ENCODE data around the gene ARL5C.
"Not testable (repeated sequence)": the region's sequence is repeated elsewhere in the genome, so short reads cannot be mapped to it uniquely, and the experiment has no call there.

ARL5C gene

DNA sequence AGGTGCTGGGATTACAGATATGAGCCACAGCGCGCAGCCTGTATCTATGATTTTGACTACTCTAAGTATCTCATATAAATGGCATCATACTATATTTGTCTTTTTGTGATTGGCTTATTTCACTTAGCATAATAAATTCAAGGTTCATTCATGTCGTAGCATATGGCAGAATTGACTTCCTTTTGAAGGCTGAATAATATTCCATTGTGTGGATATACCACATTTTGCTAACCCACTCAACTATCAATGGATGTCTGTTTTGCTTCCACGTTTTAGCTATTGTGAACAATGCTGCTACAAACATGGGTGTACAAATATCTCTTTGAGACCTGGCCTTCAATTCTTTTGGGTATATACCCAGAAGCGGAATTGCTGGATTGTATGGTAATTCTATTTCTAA lies 24.7 kb downstream of the ARL5C start:
- DNase-seq (ENCODE audit: low read depth in 2 of 2), result no peak

DNA sequence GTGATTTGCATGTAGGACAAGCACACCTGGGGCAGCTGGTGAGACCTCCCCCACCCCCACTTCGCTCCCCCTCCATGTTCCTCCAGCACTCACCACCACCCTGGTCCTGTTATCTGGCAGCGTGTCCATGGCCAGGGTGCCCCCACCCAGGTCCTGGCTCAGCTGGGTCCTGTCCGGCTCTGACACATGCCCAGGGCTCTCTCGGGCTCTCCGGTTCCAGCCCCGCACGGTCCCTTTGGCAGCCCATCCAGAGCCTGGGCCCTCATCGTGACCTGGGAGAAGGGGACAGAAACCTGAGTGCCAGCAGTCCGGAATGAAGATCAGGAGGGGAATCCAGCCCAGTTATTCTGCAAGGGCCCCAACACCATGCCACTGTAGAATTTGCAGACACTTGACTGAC lies 26.4 kb downstream of the ARL5C start:
- no peak for DNase-seq (ENCODE audit: low read depth in 2 of 2)

DNA sequence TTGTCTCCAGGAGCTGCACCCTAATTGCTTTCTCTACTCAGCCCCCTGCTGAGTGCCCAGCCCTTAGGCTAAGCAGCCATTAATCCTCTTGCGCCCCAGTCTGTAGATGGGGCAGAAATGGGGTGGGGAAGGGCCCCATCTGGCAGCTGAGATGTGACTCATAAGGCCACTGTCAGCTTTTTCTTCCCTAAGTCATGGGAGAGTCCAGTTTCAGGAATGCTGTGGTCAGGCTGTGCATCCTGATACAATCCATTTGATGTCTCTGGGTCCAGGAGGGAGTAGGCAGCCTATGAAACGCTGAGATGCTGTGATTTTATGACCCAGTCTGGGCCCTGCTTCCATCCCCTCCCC lies 26.8 kb downstream of the ARL5C start:
- DNase-seq (ENCODE audit: low read depth in 2 of 2), result no peak

- no peak for DNase-seq (ENCODE audit: low read depth in 2 of 2)
Measured at GRCh38 chr17:39138431-39139160, 27.4 kb downstream of the ARL5C start.

GRCh38 chr17:39134878-39135277 lies 31.1 kb downstream of the ARL5C start:
- no peak for DNase-seq (ENCODE audit: low read depth in 2 of 2)

GRCh38 chr17:39132192-39132610 lies 33.8 kb downstream of the ARL5C start:
- DNase-seq (ENCODE audit: low read depth in 2 of 2), result no peak

DNA sequence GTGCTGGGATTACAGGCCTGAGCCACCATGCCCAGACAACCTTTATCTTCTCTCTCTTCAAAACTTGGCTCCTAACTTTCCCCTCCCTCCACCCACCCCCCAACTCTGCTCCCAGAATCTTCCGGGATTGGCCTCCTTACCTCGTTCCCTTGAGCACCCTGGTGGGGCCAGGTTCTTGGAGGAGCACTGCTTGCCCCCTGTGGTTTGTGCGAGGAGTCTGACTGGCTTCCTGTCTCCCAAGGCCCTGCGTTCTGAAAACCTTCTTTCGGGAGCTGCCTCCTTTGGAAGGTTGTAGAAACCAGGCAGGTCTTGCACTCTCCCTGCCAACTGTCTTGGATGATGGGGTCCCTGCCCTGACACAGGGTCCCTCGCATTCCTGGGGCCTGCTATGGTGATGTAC lies 34.3 kb downstream of the ARL5C start:
- DNase-seq (ENCODE audit: low read depth in 2 of 2), result no peak

DNA sequence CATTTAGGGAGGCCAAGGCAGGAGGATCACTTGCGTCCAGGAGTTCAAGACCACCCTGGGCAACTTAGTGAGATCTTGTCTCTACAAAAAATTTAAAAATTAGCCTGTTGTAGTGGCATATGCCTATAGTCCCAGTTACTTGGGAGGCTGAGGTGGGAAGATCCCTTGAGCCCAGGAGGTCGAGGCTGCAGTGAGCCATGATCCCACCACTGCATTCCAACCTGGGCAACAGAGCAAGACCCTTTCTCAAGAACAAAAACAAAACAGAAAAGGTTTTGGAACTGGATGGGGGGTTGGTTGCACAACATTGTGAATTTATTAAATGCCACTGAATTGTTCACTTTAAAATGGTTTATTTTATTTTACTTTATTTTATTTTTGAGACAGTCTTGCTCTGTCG lies 35.8 kb downstream of the ARL5C start:
- no peak for DNase-seq (ENCODE audit: low read depth in 2 of 2)

- DNase-seq (ENCODE audit: low read depth in 2 of 2), result not testable (repeated sequence)
Measured at GRCh38 chr17:39129544-39129943, 36.4 kb downstream of the ARL5C start.

GRCh38 chr17:39126436-39126835 lies 39.5 kb downstream of the ARL5C start:
- DNase-seq (ENCODE audit: low read depth in 2 of 2), result no peak

DNA sequence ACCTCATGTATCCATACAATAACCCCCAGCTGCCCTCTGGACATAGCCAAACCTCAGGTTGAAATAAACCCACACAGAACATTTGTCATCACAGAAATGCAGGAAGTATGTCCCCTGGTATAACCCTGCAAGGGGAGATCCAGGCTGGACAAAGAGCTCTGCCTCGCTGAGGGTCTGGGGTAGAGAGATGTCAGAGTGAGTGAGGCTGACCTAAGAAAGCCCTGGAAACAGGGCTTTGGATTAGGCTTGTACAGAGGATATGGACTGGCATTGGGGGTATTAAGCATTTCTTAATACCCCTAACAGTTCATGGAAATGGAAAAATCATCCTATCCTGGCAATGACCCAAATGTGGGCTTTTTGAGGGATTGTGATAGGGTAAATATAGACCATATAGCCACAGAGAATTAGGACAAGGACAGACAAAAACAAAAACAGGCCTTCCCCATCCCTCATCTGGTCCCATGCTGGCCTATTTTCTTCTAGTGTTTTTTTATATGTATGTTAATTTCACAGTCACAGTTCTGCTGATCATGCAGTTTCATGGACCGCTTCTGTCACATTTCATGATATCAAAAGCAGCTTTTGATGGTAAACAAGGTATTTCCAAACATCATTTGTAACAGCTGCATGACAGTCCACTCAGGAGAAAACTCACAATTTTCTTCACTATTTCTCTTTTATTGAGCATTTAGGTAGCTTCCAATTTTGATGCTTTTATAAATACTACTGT lies 40.7 kb downstream of the ARL5C start:
- DNase-seq (ENCODE audit: low read depth in 2 of 2), result no peak

- DNase-seq (ENCODE audit: low read depth in 2 of 2), result no peak
Measured at GRCh38 chr17:39123627-39124026, 42.3 kb downstream of the ARL5C start.

- DNase-seq (ENCODE audit: low read depth in 2 of 2), result no peak
Measured at GRCh38 chr17:39122991-39123390, 43.0 kb downstream of the ARL5C start.

- not testable (repeated sequence) for DNase-seq (ENCODE audit: low read depth in 2 of 2)
Measured at GRCh38 chr17:39121919-39122318, 44.0 kb downstream of the ARL5C start.

- no peak for DNase-seq (ENCODE audit: low read depth in 2 of 2)
Measured at GRCh38 chr17:39118674-39119419, 47.1 kb downstream of the ARL5C start.

- no peak for DNase-seq (ENCODE audit: low read depth in 2 of 2)
Measured at GRCh38 chr17:39116224-39116623, 49.7 kb downstream of the ARL5C start.

DNA sequence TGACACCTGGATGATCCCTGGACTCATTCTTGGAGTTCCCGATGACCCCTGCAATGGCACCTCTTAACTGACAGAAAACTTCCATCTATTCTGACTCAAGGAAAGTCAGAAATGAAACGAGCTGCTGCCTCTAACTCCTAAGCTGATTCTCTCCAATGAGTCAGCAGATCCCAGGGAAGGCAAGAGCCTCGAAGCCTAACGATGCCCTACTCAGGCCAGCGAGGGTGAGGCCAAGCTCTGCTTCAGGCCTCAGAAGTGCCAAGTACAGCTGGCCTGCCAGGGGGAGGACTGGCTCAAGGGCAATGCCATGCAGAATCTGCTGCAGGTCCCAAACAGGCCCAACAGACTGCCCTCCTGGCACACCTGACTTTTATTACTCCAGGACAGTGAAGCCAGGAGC lies 50.8 kb downstream of the ARL5C start:
- DNase-seq (ENCODE audit: low read depth in 2 of 2), result no peak

DNA sequence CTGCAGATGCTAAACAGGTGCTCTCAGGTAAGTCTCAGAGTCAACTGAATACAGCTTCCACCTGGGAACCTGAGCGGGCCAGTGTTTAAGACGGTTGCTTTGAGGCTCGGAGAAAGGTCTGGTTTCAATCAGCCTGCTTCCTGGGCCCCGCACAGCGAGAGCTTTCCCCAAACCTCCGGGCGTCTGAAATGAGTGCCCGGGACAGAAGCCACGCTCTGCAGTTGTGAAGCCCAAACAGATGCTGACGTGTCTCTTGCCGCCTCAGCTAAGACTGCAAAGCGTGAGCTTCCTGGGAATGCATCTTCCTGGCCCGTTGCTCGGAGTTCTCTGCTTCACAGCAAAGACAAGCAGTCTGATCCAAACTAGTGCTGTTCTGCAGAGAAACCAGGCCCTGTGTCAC lies 51.2 kb downstream of the ARL5C start:
- no peak for DNase-seq (ENCODE audit: low read depth in 2 of 2)

DNA sequence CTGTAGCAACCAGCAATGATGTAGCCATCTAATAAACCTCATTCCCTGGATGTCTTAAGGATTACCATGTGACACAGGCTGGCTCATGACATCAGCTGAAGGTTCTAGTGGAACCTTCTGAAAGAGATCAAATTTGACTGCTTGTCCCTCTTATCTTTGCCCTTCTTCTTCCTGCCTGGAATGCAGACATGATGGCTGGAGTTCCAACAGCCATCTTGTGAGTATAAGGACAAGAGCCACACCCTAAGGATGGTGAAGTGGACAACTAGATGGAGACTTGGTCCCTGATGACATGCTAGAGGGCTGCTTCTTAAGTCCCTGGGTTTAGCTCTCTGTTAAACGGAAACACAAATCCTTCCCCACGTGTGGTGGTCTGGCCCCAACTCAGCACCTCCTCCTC lies 52.1 kb downstream of the ARL5C start:
- DNase-seq (ENCODE audit: low read depth in 2 of 2), result no peak

DNA sequence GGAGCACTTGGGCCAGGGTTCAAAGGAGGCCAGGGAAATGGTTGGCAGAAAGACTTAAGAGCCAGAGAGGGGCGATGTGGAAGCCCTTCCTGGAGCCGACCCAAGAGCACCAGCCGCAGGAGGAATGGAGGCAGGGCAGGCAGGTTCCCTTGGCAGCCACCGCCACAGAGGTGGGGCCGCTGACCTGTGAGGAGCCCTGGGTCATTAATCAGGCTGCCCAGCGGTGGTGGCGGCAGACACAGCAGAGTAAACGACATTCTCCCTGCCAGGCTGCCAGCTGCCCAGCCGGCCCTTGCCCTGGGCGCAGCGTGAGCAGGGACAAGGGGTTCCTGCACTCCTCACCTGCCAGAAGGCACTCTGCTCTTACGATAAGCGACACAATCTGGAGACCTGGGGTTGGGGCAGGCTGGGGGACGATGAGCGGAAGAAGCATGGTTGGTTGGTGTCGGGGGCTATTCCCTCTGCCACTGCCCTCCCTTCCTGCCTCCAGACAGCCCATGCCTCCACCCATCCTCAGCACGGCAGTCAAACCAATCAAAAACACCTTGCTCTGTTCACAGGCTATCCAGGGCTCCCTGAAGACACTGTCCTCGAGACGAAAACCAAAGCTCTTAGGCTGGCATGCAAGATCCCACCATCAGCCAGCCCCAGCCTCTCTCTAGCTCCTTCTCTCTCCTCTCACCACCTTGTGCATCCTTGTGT lies 55.4 kb downstream of the ARL5C start:
- no peak for DNase-seq (ENCODE audit: low read depth in 2 of 2)

DNA sequence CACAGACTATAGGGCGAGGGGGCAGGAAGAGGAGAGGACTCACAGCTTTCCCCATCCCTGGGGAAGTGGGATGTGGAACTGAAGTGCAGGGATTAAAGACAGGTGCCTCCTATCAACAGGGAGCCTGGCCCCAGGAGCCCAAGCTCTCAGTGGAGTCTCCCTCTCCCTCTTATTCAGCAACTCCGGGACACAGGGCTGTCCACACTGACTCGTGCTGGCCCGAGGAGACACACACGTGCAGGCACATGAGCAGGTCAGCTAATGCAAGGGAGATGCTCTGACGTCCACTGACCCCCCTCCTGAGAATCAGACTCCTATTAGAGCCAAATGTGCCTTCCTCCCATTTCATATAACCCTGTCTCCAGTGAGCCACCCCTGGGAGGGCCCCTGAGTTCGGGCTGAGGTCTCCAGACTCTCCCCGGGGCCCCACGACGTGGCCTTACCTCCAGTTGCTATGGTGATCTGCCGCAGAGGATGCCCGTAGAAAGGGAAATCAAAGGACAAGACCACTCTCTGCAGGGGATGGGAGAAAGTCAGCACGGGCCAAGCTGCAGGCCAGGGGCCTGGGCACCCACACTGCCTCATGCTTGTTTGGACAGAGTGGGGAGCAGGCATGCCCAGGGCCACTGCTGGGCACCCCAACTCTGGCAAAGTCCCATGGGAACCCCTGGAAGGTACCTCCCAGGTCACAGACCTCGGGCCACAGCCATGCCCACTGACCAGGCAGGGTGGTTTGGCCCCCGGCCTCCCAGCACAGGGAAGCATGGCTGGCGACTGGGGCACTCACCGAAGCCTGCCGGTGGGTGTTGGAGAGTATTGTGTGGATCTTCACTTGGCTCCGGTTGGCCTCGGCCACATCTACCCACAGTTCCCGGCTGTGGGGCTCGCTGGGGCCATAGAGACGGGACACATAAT lies 57.2 kb downstream of the ARL5C start:
- DNase-seq (ENCODE audit: low read depth in 2 of 2), result no peak

All from stimulated activated CD8-positive, alpha-beta memory T cell treated with anti-CD3 and anti-CD28 coated beads, Interleukin-15, amount 100 ng/mL, for 4 hours (primary cell).